Adrenal gland (tissue), 12 donors: ENCODE results near the gene MCRIP1. TPM values are rescaled to one million over a fixed set of nuclear protein-coding genes. Genes with fewer than 3 reads are reported as not detected.

Experiments used
- DNase-seq, 7 donors: peaks; one replicate each; pipeline ENCODE4 v3.0.0-alpha.2; 2019 to 2020
- H3K27ac ChIP-seq, 5 donors: fragments of 200-600 bp; sonication (generic) in 4 of 5; 1 replicate in 3 of 5; 2 replicates in 2 of 5; pipeline versions ENCODE4 v1.5.1 to v1.8.0; 2016 to 2020; ENCODE audit warnings: mild to moderate bottlenecking in 1 of 5
- H3K27me3 ChIP-seq: fragments of 200-600 bp; 2 replicates; pipeline ENCODE4 v1.8.0; 2021
- H3K36me3 ChIP-seq, 2 donors: fragments of 200-600 bp; replicated peaks in 1 of 2; 1 replicate in 1 of 2; 2 replicates in 1 of 2; pipeline versions ENCODE4 v1.5.1 to v1.8.0; 2018 to 2022
- H3K4me1 ChIP-seq, 2 donors: fragments of 200-600 bp; replicated peaks in 1 of 2; 1 replicate in 1 of 2; 2 replicates in 1 of 2; pipeline versions ENCODE4 v1.5.1 to v1.8.0; 2018 to 2021
- H3K4me3 ChIP-seq, 4 donors: fragments of 200-600 bp; sonication (generic) in 3 of 4; one replicate each; pipeline ENCODE4 v1.5.1; 2016 to 2018
- H3K9me3 ChIP-seq, 3 donors: fragments of 200-600 bp; sonication (generic) in 1 of 3; replicated peaks in 1 of 3; 1 replicate in 2 of 3; 2 replicates in 1 of 3; pipeline versions ENCODE4 v1.5.1 to v1.8.0; 2016 to 2021
- POLR2A ChIP-seq, 2 donors: fragments of 450-650 bp; IDR thresholded peaks; one replicate each; pipeline ENCODE4 v1.6.1; 2017; ENCODE audit warnings: antibody characterized with exemption in 2 of 2, mild to moderate bottlenecking in 2 of 2, moderate library complexity in 1 of 2
- WGBS, 4 donors: extraction: QIAGEN DNeasy Blood & Tissue Kit in 2 of 4; methylation state at CpG; one replicate each; pipeline versions ENCODE4 v1.1.5 to v1.1.7; 2013 to 2017; 5-methylcytosine and 5-hydroxymethylcytosine counted together
- intact Hi-C, 2 donors: fragments of 100-400 bp; cut with DNase I; formaldehyde crosslinking; loops; one replicate each; pipeline versions ENCODE4 v1.14.1 to v1.15.0; 2022 to 2023
- polyA plus RNA-seq, 3 donors: library from polyadenylated mRNA; stranded (reverse); fragments of 200-250 nt in 2 of 3; fragments of 350-450 nt in 1 of 3; fragmentation: Illumina TruSeq in 1 of 3; extraction: RNeasy Lipid Tissue Mini Kit (QIAGEN cat#74804) in 1 of 3; gene quantifications; one replicate each; pipeline ENCODE4 v1.2.3, GENCODE V29; 2013 to 2014
- total RNA-seq, 9 donors: library from RNA; depleted of rRNA in 4 of 9; stranded (reverse); fragments of >200 nt in 4 of 9; fragments of 120-200 nt in 1 of 9; fragmentation: NEBNext Ultra II Directional in 1 of 9; extraction: Animal tissue kit (Norgen Biotek cat#: 25700) in 1 of 9; gene quantifications; one replicate each; pipeline versions ENCODE4 v1.1.0 to v1.2.4, GENCODE V29; 2013 to 2023
- TF ChIP-seq, protein P1 (sequence below), 6 experiments: fragments of 450-650 bp in 4 of 6; fragments of 200-600 bp in 2 of 6; sonication (generic) in 1 of 6; IDR thresholded peaks; 1 replicate in 5 of 6; 2 replicates in 1 of 6; pipeline versions ENCODE4 v1.5.1 to v1.8.0; 2016 to 2021; ENCODE audit warnings: antibody characterized with exemption in 6 of 6, mild to moderate bottlenecking in 2 of 6, moderate library complexity in 1 of 6
- donor health status: healthy with polysubstance abuse.
- donor health status: Bipolar disorder and iron deficiency.
- donor health status: DM: yes; HTN: yes; CAD: no.
- donor health status: DM: no; HTN: no; CAD: no.
- donor health status: DM: no; HTN: no; CAD: no.
- donor health status: DM: yes; HTN: yes; CAD: no.

MCRIP1 gene
- total and polyA plus RNA-seq, 12 donors: 5.0 to 248 (median 82.6) TPM

GRCh38 chr17:81878294-81878693, 45.2 kb upstream of the MCRIP1 start:
- DNase-seq: no peak
- TF ChIP-seq, protein P1, sequence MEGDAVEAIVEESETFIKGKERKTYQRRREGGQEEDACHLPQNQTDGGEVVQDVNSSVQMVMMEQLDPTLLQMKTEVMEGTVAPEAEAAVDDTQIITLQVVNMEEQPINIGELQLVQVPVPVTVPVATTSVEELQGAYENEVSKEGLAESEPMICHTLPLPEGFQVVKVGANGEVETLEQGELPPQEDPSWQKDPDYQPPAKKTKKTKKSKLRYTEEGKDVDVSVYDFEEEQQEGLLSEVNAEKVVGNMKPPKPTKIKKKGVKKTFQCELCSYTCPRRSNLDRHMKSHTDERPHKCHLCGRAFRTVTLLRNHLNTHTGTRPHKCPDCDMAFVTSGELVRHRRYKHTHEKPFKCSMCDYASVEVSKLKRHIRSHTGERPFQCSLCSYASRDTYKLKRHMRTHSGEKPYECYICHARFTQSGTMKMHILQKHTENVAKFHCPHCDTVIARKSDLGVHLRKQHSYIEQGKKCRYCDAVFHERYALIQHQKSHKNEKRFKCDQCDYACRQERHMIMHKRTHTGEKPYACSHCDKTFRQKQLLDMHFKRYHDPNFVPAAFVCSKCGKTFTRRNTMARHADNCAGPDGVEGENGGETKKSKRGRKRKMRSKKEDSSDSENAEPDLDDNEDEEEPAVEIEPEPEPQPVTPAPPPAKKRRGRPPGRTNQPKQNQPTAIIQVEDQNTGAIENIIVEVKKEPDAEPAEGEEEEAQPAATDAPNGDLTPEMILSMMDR (IDR thresholded peaks at IDR 0.05): no peak
- TF ChIP-seq POLR2A (IDR thresholded peaks at IDR 0.05): no peak
- 86 to 96% (median 94%) methylated on average over 3 of the region's 3 CpGs for WGBS, 4 donors
- Histone ChIP-seq H3K4me1 (no peaks in the 10 kb centered on the region), H3K4me3 (no peak overlapping the region), H3K27ac (no peak overlapping the region), H3K9me3 (no peaks in the 10 kb centered on the region), H3K27me3 (no peaks in the 10 kb centered on the region), H3K36me3 (peaks cover 0 to 7% of the 10 kb centered on the region in 2 donors)
- intact Hi-C loops: no loop called here

GRCh38 chr17:81877569-81877968, 44.5 kb upstream of the MCRIP1 start:
- DNase-seq: no peak
- H3K9me3 ChIP-seq: no peaks in the 10 kb centered on the region
- no peaks in the 10 kb centered on the region for H3K27me3 ChIP-seq
- 88 to 98% (median 95%) methylated on average over 5 of the region's 5 CpGs for WGBS, 4 donors
- H3K4me1 ChIP-seq: peaks cover 0 to 4% of the 10 kb centered on the region in 2 donors
- TF ChIP-seq, protein P1 (IDR thresholded peaks at IDR 0.05): no peak
- no peak for TF ChIP-seq POLR2A (IDR thresholded peaks at IDR 0.05)
- peaks cover 0 to 7% of the 10 kb centered on the region in 2 donors for H3K36me3 ChIP-seq
- H3K4me3 ChIP-seq: no peak overlapping the region
- no peak overlapping the region for H3K27ac ChIP-seq
- intact Hi-C loops: no loop called here

- H3K4me1 ChIP-seq: peaks cover 25 to 46% of the 10 kb centered on the region in 2 donors
- DNase-seq: peak; percentile 52 to 97 (median 96)
- WGBS, 4 donors: 0 to 1% (median 1%) methylated on average over 13 to 86 of the region's 86 CpGs
- peak; percentile 88 to 91 for TF ChIP-seq POLR2A (IDR thresholded peaks at IDR 0.05)
- TF ChIP-seq, protein P1 (IDR thresholded peaks at IDR 0.05): peak in 2 of 6 experiments; percentile 35 to 46
- peak overlapping the region; percentile 92 to 100 (median 99) for H3K27ac ChIP-seq
- no peaks in the 10 kb centered on the region for H3K9me3 ChIP-seq
- peaks cover 0 to 25% of the 10 kb centered on the region in 2 donors for H3K36me3 ChIP-seq
- no peaks in the 10 kb centered on the region for H3K27me3 ChIP-seq
- H3K4me3 ChIP-seq: peak overlapping the region; percentile 41 to 85 (median 65)
- intact Hi-C loops: no loop called here
Measured at GRCh38 chr17:81871387-81872230, 38.5 kb upstream of the MCRIP1 start.

DNA sequence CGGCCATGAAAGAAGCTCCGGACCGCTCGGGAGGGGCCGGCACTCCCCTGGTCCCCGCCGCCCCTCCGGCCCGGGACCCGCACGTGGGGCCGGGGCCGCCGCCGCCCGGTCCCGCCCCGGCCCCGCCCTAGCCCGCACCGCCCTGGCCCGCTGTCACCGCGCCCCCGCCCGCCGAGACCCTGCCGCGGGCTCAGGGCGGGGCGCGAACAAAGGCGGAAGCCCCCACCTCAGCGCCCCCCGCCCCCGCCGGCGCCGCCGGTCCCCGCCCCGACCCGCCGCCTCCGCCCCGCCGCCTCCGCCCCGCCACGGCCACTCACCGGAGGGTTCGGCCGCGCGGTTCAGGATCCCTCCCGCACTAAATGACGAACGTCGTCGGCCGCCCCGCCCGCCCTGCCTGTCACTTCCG, 37.9 kb upstream of the MCRIP1 start, which contains the start of gene ARHGDIA:
Gene ARHGDIA, minus strand, starts transcription at position 357 of the 406 bp plus-strand sequence. CDS start 1,407 bp downstream, outside the sequence.
- Histone ChIP-seq H3K9me3 (no peaks in the 10 kb centered on the region), H3K4me1 (peaks cover 25 to 46% of the 10 kb centered on the region in 2 donors), H3K27me3 (no peaks in the 10 kb centered on the region), H3K36me3 (peaks cover 0 to 25% of the 10 kb centered on the region in 2 donors), H3K27ac (peak within 1 kb of the TSS; percentile 92 to 100 (median 99)), H3K4me3 (peak within 1 kb of the TSS; percentile 50 to 85 (median 65))
- peak in 3 of 7 donors; percentile 29 to 95 (median 94) for DNase-seq
- 0 to 2% methylated on average over 46 to 59 of the region's 64 CpGs; no CpG with 5 or more reads in 2 of the 4 donors for WGBS, 4 donors
- intact Hi-C loops: no loop called here
- TF ChIP-seq, protein P1 (IDR thresholded peaks at IDR 0.05): no peak
- TF ChIP-seq POLR2A (IDR thresholded peaks at IDR 0.05): no peak
